ENCODE results near the gene TMEM30A.

TMEM30A gene

GRCh38 chr6:75326557-75327258 lies 42.1 kb upstream of the TMEM30A start:
- ATAC-seq (ENCODE audit: low read depth) = peak; percentile 68
- Histone ChIP-seq H3K36me3 (ENCODE audit: low read depth) (no peaks in the 10 kb centered on the region), H3K4me3 (ENCODE audit: severe bottlenecking) (no peak overlapping the region), H3K4me1 (ENCODE audit: insufficient read depth, poor library complexity, severe bottlenecking) (no peaks in the 10 kb centered on the region), H3K27me3 (ENCODE audit: insufficient read depth, poor library complexity, severe bottlenecking) (no peaks in the 10 kb centered on the region), H3K27ac (ENCODE audit: poor library complexity, severe bottlenecking) (no peak overlapping the region), H3K9me3 (ENCODE audit: severe bottlenecking) (no peaks in the 10 kb centered on the region)
- TF ChIP-seq, protein P1, sequence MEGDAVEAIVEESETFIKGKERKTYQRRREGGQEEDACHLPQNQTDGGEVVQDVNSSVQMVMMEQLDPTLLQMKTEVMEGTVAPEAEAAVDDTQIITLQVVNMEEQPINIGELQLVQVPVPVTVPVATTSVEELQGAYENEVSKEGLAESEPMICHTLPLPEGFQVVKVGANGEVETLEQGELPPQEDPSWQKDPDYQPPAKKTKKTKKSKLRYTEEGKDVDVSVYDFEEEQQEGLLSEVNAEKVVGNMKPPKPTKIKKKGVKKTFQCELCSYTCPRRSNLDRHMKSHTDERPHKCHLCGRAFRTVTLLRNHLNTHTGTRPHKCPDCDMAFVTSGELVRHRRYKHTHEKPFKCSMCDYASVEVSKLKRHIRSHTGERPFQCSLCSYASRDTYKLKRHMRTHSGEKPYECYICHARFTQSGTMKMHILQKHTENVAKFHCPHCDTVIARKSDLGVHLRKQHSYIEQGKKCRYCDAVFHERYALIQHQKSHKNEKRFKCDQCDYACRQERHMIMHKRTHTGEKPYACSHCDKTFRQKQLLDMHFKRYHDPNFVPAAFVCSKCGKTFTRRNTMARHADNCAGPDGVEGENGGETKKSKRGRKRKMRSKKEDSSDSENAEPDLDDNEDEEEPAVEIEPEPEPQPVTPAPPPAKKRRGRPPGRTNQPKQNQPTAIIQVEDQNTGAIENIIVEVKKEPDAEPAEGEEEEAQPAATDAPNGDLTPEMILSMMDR (IDR thresholded peaks at IDR 0.05; ENCODE audit: poor library complexity, severe bottlenecking) = no peak
- DNase-seq (ENCODE audit: low spot score) = no peak

GRCh38 chr6:75318900-75319299 lies 34.3 kb upstream of the TMEM30A start:
- ATAC-seq (ENCODE audit: low read depth) (no peak), DNase-seq (ENCODE audit: low spot score) (no peak)
- TF ChIP-seq, protein P1 (IDR thresholded peaks at IDR 0.05; ENCODE audit: poor library complexity, severe bottlenecking) = no peak
- no peaks in the 10 kb centered on the region for H3K36me3 ChIP-seq (ENCODE audit: low read depth)
- H3K4me1 ChIP-seq (ENCODE audit: insufficient read depth, poor library complexity, severe bottlenecking) = no peaks in the 10 kb centered on the region
- peaks cover 3% of the 10 kb centered on the region for H3K27me3 ChIP-seq (ENCODE audit: insufficient read depth, poor library complexity, severe bottlenecking)
- H3K4me3 ChIP-seq (ENCODE audit: severe bottlenecking) = no peak overlapping the region
- H3K9me3 ChIP-seq (ENCODE audit: severe bottlenecking) = no peaks in the 10 kb centered on the region
- H3K27ac ChIP-seq (ENCODE audit: poor library complexity, severe bottlenecking) = no peak overlapping the region

DNA sequence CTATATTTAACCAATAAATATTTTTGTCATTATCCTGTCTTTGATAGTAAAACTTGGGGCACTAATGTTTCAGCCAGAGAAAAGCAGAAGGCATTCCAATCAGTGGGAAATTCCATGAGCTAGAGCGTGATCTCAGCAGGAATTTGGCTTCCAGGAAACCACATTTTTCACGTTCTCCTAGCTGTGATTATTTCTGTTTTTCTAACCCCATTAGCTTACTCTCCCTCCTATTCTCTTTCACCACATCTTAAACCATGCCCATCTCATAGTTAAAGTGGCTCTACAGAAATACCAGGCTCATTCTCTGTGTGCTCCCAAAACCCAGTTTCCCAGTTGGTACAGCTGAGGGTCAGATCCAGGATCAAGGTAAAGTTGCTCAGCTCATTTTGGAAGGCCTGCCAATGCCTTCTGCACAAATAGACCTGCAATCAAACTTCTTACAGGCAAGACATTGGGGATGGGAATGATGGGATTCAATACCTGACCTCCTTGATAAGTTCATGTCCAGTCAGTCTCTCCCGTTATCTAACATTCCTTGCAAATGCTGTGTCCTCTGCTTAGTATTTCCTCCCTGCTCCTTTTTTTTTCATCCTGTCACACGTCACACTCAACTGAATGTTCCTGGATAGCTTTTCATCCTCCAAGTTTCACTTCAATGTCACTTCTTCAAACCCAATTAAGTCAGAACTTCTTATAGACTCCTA lies 33.1 kb upstream of the TMEM30A start:
- TF ChIP-seq, protein P1 (IDR thresholded peaks at IDR 0.05; ENCODE audit: poor library complexity, severe bottlenecking) = no peak
- Histone ChIP-seq H3K4me1 (ENCODE audit: insufficient read depth, poor library complexity, severe bottlenecking) (no peaks in the 10 kb centered on the region), H3K27me3 (ENCODE audit: insufficient read depth, poor library complexity, severe bottlenecking) (peaks cover 3% of the 10 kb centered on the region), H3K4me3 (ENCODE audit: severe bottlenecking) (no peak overlapping the region), H3K27ac (ENCODE audit: poor library complexity, severe bottlenecking) (no peak overlapping the region), H3K9me3 (ENCODE audit: severe bottlenecking) (no peaks in the 10 kb centered on the region), H3K36me3 (ENCODE audit: low read depth) (no peaks in the 10 kb centered on the region)
- ATAC-seq (ENCODE audit: low read depth) = no peak
- DNase-seq (ENCODE audit: low spot score) = no peak

- TF ChIP-seq, protein P1 (IDR thresholded peaks at IDR 0.05; ENCODE audit: poor library complexity, severe bottlenecking) = no peak
- H3K27me3 ChIP-seq (ENCODE audit: insufficient read depth, poor library complexity, severe bottlenecking) = peaks cover 3% of the 10 kb centered on the region
- no peak overlapping the region for H3K4me3 ChIP-seq (ENCODE audit: severe bottlenecking)
- H3K9me3 ChIP-seq (ENCODE audit: severe bottlenecking) = no peaks in the 10 kb centered on the region
- DNase-seq (ENCODE audit: low spot score) = no peak
- no peak for ATAC-seq (ENCODE audit: low read depth)
- no peaks in the 10 kb centered on the region for H3K4me1 ChIP-seq (ENCODE audit: insufficient read depth, poor library complexity, severe bottlenecking)
- H3K36me3 ChIP-seq (ENCODE audit: low read depth) = no peaks in the 10 kb centered on the region
- no peak overlapping the region for H3K27ac ChIP-seq (ENCODE audit: poor library complexity, severe bottlenecking)
Measured at GRCh38 chr6:75315978-75316377, 31.4 kb upstream of the TMEM30A start.

Data from RWPE2 (cell line).